ENCODE results near the gene PDE6B. TPM values are rescaled to one million over a fixed set of nuclear protein-coding genes. Genes with fewer than 3 reads are reported as not detected.

PDE6B gene
- total and polyA plus RNA-seq, 2 of the 13 experiments (the other 11 are each of a cell fraction or from before 2014, with no cell fraction given): 0.38 to 0.40 TPM

GRCh38 chr4:687048-687970, 61.9 kb downstream of the PDE6B start (continued):
- TF ChIP-seq, protein P1, sequence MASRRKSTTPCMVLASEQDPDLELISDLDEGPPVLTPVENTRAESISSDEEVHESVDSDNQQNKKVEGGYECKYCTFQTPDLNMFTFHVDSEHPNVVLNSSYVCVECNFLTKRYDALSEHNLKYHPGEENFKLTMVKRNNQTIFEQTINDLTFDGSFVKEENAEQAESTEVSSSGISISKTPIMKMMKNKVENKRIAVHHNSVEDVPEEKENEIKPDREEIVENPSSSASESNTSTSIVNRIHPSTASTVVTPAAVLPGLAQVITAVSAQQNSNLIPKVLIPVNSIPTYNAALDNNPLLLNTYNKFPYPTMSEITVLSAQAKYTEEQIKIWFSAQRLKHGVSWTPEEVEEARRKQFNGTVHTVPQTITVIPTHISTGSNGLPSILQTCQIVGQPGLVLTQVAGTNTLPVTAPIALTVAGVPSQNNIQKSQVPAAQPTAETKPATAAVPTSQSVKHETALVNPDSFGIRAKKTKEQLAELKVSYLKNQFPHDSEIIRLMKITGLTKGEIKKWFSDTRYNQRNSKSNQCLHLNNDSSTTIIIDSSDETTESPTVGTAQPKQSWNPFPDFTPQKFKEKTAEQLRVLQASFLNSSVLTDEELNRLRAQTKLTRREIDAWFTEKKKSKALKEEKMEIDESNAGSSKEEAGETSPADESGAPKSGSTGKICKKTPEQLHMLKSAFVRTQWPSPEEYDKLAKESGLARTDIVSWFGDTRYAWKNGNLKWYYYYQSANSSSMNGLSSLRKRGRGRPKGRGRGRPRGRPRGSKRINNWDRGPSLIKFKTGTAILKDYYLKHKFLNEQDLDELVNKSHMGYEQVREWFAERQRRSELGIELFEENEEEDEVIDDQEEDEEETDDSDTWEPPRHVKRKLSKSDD (CRISPR knock-in tag; IDR thresholded peaks at IDR 0.05; ENCODE audit: low read depth): no peak
- TF ChIP-seq GPBP1L1 (CRISPR knock-in tag; IDR thresholded peaks at IDR 0.05) (no peak), KAT8 (CRISPR knock-in tag; IDR thresholded peaks at IDR 0.05) (peak; percentile 44; the same call in 1 of the 2 replicates), SOX13 (IDR thresholded peaks at IDR 0.05) (no peak), SOX13 (CRISPR knock-in tag; conservative IDR thresholded peaks at IDR 0.05 in 1 of 2, IDR thresholded peaks at IDR 0.05 in 1 of 2) (0 out of 4 replicates have a peak, but pooled peaks of 1 of the 2 experiments have one; percentile 5), TARDBP (CRISPR knock-in tag; IDR thresholded peaks at IDR 0.05) (peak; percentile 43; the same call in 1 of the 2 replicates), ZNF550 (CRISPR knock-in tag; IDR thresholded peaks at IDR 0.05; ENCODE audit: borderline replicate concordance) (no peak), HMGXB3 (CRISPR knock-in tag; IDR thresholded peaks at IDR 0.05; ENCODE audit: borderline replicate concordance) (no peak), ZBTB38 (CRISPR knock-in tag; IDR thresholded peaks at IDR 0.05) (peak; percentile 17; the same call in 1 of the 2 replicates), E2F1 (CRISPR knock-in tag; IDR thresholded peaks at IDR 0.05) (no peak), ZNF275 (CRISPR knock-in tag; IDR thresholded peaks at IDR 0.05; ENCODE audit: borderline replicate concordance) (peak; percentile 62; the same call in 1 of the 2 replicates)
- TF ChIP-seq, protein P2, sequence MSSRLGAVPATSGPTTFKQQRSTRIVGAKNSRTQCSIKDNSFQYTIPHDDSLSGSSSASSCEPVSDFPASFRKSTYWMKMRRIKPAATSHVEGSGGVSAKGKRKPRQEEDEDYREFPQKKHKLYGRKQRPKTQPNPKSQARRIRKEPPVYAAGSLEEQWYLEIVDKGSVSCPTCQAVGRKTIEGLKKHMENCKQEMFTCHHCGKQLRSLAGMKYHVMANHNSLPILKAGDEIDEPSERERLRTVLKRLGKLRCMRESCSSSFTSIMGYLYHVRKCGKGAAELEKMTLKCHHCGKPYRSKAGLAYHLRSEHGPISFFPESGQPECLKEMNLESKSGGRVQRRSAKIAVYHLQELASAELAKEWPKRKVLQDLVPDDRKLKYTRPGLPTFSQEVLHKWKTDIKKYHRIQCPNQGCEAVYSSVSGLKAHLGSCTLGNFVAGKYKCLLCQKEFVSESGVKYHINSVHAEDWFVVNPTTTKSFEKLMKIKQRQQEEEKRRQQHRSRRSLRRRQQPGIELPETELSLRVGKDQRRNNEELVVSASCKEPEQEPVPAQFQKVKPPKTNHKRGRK (CRISPR knock-in tag; IDR thresholded peaks at IDR 0.05): no peak
